NK-92 treated with Interleukin-12 subunit alpha and Interleukin-12 subunit beta, amount 100 ng/mL, for 24 hours (cell line): ENCODE results near the gene MRFAP1.
"Not testable (repeated sequence)": the region's sequence is repeated elsewhere in the genome, so short reads cannot be mapped to it uniquely, and the experiment has no call there.

Experiments
- DNase-seq: peaks from one replicate; lab custom pipeline; 2025; lab: John Stamatoyannopoulos, UW

The MRFAP1 gene

DNA sequence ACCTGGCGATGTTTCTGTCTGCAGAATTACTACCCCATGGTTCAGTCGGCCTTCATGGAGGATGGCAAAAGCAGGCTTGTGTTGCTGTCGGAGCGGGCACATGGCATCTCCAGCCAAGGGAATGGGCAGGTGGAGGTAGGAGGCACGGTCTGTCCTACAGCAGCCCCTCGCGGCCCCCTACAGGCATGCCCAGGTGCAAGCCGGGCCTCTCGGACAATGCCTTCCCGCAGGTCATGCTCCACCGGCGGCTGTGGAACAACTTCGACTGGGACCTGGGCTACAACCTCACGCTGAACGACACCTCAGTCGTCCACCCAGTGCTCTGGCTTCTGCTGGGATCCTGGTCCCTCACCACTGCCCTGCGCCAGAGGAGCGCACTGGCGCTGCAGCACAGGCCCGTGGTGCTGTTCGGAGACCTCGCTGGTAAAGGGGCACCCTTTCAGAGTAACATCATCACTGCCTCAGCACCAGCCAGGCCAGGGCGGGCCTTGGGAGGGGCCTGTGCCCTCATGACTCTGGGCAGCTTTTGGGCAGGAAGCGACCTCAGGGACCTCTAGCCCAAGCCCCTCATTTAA, 29.5 kb upstream of the MRFAP1 start:
- no peak for DNase-seq

DNA sequence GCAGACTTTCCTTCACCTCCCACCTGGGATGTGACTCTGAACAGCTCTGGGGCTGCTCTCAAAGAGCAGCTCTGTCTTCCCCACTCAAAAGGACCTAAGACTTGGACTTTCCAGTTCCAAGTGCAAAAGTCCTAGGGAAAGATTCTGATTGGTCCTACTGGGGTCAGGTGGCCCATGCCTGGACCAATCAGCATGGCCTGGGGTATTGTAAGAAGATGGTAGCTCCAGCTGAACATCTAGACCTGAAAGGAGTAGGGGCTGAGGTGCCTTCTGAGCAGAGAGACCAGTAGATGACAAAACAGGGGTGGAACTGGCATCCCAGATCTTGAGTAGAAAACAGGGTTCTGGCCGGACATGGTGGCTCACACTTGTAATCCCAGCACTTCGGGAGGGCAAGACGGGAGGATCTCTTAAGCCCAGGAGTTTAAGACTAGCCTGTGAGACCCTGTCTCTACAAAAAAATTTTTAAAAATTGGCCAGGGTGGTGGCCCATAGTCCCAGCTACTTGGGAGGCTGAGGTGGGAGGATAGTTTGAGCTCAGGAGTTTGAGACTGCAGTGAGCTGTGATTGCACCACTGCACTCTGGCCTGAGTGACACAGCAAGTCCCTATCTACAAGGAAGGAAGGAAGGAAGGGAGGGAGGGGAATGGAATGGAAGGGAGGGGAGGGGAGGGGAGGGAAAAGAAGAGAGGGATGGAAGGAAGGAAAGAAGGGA, 27.4 kb upstream of the MRFAP1 start:
- DNase-seq = no peak

DNA sequence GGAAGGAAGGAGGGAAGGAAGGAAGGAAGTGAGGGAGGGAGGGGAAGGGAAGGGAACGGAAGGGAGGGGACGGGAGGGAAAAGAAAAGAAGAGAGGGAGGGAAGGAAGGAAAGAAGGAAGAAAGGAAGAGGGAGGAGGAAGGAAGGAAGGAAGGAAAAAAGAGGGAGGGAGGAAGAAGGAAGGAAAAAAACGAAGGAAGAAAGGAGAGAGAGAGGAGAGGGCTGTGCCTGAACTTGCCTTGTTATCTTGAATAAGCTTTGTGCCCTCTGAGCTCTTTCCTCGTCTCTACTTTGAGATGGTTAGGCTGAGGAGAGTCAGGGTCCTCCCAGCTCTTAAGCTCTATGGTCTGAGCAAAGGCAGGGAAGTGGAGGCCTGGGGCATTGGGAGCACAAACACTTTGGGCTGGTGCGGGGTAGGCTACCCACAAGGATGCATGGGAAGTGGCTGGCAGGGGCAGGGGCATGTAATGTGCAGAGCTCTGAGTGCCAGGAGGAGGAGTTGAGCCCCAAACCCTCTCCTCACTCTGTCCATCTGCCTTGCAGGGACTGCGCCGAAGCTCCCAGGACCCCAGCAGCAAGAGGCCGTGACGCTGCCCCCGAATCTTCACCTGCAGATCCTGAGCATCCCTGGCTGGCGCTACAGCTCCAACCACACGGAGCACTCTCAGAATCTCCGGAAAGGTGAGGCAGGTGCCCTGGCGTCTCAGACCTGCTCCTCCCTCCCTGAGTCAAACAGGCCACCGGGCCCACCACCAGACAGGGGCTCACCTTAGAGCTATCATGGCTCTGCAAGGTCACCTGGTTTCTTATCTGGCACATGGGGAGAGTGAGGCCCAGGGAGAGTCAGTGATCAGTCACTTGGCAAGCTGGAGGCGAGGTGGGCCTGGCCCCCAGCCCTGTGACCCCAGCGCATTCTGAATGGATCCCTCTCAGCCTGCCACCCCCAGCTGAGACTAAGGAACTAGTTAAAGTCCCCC, 26.5 kb upstream of the MRFAP1 start:
- no peak for DNase-seq

DNA sequence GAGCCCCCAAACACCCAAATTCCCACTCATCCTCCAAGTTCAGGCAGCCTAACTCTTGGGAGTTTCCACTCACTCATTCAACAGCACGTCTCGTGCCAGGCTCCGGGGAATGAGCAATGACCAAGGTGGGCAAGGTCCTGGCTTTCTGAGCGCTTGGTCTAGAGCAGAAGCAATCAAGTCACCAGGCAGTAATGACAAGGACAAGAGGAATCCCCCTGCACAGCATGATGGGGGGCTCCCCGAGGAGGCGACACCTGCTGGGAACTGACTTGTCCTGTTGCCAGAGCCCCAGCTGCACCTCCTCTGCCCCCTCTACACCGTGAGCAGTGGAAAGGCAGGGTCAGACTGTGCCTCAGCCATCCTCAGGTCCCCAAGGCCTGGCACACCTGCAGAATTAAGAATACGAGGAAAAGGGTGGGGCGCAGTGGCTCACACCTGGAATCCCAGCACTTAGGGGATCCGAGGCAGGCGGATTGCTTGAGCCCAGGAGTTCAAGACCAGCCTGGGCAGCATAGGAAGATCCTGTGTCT, 25.7 kb upstream of the MRFAP1 start:
- DNase-seq = no peak

DNA sequence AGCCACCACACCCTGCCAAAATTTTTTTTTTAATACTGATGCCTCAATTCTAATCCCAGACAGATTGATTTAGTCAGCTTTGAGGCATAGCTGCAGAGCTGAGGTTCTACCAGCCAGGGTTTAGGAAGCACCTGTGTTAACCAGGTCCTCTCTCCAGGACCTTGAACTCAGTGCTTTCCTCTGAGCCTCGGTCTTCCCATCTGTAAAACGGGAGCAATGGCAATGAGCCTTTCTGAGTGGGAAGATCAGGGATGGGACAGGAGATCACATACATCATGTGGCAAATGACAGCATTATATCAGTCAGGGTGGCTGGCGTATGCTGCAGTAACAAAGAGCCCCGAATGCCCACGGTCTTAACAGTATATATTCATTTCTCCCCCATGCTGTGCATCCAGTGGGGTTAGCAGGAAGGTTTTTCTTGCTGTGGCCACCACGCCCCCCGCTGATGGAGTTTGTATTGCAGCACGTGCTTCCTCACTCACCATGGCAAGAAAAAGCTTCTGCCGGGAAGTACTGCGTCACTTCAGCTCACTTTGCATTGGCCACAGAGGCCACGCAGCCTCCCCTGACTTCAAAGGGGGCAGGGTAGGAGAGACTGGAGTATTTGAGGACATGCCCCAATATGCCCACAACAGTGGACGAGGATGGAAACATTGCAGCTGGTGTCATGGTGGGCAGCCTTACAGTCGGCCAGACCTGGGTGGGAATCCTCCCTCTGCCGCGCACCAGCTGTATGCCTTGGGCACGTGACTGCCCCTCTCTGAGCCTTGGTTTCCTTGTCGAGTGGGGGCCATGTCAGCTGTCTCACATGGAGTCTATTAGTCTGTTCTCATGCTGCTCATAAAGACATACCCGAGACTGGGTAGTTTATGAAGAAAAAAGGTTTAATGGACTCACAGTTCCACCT, 24.1 kb upstream of the MRFAP1 start:
- DNase-seq = no peak

DNA sequence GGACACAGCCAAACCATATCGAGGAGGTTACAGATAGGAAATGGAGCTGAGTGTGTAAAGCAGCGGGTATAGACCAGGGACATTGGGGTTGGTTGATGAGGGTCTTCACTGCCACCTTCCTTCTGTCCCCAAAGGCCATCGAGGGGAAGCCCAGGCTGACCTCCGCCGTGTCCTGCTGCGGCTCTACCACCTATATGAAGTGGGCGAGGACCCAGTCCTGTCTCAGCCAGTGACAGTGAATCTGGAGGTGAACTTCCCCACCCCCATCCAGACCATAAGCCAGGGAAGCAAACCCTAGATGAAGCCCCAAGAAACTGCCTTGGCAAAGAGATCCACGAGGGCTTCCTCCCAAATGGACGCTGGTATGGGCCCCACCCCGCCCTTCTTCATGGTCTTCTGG, 23.2 kb upstream of the MRFAP1 start:
- no peak for DNase-seq

DNA sequence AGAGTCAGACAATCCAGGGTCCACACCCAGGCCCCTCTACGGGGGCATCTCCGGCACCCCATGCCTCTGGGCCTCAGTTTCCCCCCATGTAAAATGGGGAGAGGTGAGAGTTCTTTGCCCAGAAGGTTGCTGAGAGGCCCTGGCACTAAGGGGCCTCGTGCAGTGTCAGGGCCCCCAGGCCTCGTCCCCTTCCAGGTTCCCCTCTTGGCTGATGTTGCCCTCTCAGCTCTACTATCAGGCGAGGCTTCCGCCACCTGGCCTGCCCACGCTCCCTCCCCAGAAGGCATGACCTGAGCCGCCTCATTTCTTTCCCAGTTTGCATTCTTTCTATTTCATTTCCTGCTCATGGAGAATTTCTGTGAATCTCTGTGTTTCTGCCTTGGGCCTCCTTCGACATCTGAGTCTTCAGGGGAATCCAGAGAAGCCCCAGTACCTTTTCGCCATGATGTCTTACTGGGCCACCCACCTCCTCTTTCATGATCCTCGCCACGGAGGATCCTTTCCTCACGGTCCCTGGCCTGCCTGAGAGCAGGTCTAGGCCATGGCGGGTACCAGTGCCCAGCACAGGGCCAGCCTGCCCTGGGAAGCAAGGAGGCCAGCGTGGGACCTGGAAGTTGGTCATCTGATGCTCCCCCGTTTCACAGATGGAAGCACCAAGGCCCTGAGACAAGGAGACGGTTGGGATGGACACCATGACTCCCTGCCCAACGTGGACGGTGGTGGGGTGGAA, 21.9 kb upstream of the MRFAP1 start:
- DNase-seq = no peak

DNA sequence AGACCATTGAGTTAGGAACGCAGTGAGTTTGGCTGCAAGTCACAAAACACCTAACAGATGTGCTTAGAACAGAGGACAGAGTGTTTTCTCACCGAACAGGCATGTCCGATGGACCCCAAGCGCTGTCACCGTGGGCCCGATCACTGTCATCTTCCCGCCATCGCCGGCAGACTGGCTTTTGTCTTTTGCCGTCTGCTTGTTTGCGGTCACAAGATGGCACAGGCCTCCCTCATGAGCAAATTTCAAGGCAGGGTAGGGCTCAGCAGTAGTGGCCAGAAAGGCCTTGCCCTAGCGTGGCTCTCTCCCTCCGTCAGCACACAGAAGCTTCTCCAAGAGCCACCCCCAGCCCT, 21.4 kb upstream of the MRFAP1 start:
- no peak for DNase-seq

DNA sequence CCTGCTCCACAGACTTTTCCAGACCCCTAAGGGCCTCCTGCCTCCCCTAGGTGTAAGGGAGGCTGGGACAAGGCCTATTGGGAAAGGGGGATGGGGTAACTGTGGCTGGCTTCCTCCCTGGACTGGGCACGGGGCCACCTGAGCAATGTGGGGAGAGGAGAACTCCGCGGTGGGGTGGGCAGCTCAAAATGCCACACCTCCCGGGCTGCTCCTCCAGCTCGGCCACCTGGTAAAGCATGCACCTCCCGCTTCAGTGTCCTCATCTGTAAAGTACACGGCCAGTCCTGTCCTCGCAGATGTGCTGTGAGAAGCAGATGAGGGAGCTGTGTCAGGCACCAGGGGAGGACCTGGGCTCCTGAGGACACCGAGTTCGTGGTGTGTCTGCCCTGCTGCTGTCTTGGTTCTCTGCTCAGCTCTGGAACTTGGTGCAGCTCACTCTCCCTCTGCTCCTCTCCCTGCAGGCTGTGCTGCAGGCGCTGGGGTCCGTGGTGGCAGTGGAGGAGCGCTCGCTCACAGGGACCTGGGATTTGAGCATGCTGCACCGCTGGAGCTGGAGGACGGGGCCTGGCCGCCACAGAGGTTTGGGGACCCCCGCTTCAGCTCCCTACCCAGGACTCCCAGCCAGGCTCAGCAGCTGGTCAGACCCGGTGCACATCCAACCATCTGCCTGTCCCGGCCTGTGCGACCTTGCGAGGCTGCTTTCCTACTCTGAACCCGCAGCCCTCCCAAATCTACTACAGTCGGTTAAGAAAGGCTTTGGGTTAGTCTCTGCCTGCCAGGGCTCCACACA, 20.8 kb upstream of the MRFAP1 start:
- no peak for DNase-seq

DNA sequence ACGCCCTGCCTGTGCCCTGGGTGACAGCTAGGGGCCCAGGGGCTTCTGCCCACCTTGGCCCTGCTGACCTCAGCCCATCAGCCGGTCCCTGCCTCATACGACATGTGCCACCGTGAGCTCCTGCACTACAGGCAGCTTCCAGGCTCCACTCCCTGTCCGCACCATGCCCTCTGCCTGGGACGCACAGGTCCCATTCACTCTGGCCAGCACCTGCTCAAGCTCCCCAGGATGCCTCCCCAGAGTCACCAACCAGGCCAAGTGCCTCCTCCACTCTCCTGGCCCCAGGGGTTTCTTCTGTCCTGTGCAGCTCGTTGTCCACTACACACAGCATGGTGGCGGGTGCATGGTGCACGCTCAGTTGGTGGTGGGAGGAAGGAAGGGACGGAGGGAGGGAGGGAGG, 20.2 kb upstream of the MRFAP1 start:
- DNase-seq = no peak

DNA sequence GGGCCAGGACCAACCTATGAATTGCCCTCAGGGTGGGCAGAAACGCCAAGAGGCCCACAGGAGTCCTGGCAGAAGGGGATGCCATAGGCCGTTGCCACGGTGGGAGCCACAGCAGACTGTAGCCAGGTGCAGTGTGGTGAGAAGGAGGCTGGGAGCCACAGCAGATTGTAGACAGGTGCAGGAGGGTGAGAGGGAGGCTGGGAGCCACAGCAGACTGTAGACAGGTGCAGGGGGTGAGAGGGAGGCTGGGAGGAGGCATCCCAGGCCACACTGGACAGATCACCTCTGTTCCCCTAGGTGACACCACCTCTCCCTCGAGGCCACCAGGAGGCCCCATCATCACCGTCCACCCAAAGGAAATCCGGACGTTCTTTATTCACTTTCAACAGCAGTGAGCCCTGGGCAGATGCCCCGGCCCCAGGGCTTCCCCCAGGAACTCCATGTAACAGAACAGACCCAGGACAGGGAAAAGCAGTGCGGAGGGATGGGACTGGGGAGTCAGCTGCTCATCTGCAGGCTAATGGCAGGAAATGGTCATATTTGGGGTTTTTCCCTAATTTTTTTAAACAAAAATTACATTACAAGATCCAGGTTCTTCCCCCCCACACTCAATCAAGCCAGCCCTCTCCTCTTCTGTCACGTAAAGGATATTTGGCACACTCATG, 19.5 kb upstream of the MRFAP1 start:
- DNase-seq = no peak

DNA sequence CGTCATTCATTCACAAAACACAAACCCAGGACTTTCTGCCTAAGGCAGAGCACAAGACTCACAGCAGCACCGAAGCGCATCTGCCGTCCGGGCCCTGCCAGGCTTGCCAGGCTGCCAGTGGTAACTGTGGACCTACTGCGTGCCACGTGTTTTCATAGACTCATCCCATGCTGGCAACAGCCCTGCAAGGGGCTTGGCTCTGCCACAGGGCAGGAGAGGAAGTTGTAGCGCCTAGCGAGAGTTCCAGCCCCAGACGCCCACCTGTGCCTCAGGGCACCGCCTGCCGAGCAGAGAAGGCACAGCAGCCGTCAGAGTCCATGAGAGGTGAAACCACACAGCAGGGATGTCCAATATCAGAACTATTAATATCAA, 18.9 kb upstream of the MRFAP1 start:
- no peak for DNase-seq

DNA sequence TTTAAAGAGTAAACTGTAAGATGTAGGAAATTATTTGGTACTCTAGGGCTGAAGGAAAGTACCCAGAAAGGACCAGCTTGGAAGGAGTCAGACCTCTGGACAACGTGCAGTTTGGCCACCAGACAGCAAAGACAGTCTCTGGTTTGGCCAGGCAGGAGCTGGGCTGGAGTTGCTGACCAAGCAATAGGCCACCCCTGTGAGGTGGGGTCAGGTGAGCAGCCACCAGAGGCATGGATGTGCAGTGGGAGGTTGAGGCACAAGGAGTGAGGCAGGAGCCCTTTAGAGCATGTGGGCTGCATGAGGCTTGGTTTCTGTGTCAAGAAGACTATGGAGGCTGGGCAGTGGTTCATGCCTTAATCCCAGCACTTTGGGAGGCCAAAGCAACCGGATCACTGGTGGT, 17.7 kb upstream of the MRFAP1 start:
- no peak for DNase-seq

DNA sequence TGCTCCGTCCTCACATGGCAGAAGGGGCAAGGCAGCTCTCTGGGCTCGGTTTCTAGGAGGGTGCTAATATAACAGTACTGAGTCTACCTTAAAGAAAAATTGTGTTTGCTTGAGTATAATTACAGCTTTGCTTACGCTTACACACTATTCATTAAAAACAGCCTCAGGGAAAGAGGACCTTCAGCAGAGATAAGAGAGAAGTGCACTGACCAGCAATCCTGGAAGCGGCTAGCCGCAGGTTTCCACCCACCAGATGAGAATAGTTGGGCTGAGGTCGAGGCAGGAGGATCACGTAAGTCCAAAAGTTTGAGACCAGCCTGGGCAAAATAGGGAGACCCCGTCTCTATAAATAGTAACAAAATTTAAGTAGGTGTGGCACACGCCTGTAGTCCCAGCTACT, 15.2 kb upstream of the MRFAP1 start:
- no peak for DNase-seq

DNA sequence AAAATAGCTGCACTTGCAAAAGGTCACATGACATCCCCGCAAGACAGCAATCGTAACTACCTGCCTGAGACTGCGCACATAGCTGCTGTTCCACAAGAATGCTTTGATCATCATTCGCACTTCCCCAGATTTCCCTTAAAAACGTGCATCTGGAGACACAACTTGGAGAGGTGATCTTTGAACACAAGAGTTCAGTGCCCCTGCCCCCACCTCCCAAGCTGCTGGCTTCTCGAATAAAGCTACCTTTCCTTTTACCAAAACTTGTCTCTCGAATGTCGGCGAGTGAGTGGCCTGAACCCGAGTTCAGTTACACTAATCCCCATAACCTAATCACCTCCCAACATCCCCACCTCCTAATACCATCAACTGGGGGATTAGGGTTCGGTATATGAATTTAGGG, 14.4 kb upstream of the MRFAP1 start:
- DNase-seq = no peak

DNA sequence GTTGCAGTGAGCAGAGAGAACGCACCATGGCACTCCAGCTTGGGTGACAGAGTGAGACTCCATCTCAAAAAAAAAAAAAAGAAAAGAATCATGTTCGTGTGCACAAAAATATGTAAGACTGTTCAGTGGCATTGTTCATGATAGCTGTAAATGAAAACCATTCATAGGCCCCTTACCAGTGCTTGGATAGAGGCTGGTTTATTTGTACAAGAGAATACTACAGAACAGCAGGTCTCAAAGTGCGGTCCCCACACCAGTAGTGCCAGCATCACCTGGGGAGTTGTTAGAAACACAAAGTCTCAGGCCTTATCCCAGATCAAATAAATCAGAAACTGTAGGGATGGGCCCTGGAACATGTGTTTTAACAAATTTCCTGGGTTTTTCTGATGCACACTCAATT, 12.7 kb upstream of the MRFAP1 start:
- DNase-seq = no peak

DNA sequence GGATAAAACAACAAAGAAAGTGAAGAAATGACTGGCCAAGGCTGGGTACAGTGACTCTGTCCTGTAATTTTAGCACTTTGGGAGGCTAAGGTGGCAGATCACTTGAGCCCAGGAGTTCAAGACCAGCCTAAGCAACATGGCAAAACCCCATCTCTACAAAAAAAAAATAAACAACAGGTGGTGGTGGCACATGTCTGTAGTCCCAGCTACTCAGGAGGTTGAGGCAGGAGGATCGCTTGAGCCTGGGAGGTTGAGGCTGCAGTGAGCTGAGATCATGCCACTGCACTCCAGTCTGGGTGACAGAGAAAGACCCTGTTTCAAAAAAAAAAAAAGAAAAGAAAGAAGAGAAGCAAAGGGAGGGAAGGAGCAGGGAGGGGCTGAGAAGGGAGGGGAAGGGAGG, 12.0 kb upstream of the MRFAP1 start:
- DNase-seq = not testable (repeated sequence)

DNA sequence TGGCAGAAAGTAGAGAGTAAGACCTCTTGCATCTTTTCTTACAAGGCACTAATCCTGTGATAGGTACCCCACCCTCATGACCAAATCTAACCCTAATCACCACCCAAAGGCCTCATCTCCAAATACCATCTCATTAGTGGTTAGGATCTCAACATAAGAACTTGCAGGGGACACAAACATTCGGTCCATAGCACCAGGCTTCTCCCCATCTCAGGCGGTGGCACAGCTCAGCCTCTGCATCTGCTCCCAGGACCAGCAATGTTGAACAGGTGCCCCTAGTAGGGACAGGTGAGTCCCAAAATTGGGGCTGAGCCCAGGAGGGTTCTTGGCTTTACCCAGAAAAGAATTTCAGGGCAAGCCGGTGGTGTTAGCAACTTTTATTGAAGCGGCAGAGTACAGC, 8.4 kb upstream of the MRFAP1 start:
- DNase-seq = no peak

DNA sequence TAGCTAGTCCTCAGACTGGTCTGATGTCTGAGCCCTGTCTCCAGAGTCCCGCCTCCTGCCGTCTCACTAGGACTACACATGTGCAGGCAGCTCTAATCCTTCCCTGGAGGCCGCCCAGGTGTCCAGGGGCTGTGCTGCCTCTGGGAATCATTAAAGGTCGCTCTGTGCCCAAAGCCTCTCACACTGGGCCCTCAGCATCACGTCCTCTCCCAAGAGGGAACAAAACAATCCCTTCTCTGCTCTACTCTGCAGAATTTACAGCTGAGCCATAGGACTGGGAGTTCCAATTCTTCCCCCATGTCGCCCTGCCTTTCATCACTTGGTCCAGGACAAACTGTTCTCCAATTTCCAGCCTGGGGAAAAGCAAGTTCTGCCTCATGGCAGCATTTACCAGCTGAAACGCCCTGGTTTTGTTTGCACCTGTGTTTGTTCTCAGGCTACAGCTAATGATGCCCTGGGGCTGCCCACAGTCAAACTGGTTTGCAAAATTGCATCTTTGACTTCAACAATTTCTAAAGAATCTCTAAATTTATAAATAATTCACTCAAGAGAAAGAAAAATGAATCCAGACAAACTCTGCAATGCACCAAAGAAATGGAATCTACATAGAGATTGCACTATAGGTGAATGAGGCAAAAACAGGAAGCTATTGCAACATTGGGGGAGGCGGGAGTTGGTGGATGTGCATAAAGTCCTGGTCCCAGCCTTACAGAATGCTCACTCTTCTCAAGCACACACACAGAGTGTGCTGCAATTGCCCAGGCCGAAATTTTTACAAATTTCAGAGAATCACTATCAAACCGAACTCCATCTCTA, 7.2 kb upstream of the MRFAP1 start:
- DNase-seq = peak; percentile 34
